Astrocyte of the spinal cord (primary cell): ENCODE results near the gene CATSPERD.

Experiments
- DNase-seq: peaks from one replicate; pipeline ENCODE4 v3.0.0; 2011; ENCODE audit warnings: low read depth, low spot score
- H3K4me3 ChIP-seq: 2 replicates; pipeline ENCODE4 v1.5.1; 2011; ENCODE audit warnings: low read depth, mild to moderate bottlenecking, low read length, moderate library complexity
- in situ Hi-C: cut with HindIII; loops from 2 replicates; pipeline ENCODE4 v1.10.0; 2017; ENCODE audit warnings: low sequenced_read_pairs
- TF ChIP-seq, protein P1 (sequence below): IDR thresholded peaks from 2 replicates; pipeline ENCODE4 v1.5.1; 2012; ENCODE audit warnings: low read depth, mild to moderate bottlenecking, low read length, inconsistent platforms

Gene CATSPERD

DNA sequence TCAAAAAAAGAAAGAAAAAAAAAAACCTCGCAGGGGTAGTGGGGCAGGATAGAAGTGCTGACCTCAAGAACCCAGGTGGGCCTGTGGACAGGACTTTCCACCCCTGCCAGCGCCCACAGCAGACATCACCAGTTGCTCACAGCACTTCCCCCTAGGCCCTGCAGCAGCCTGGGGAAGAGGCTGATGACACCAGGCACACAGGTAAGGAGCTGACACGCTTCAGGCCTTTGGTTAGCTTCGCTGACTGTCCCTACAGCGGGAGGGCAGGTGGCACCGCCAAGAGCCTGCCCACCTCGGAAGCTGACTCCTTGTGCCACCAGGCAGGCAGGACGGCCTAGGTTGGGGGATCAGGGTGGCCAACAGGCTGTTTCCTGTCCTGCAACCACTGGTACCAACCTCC is 9.4 kb upstream of the CATSPERD start:
- DNase-seq: no peak
- in situ Hi-C loops: no loop called here
- H3K4me3 ChIP-seq: no peak overlapping the region
- TF ChIP-seq, protein P1, sequence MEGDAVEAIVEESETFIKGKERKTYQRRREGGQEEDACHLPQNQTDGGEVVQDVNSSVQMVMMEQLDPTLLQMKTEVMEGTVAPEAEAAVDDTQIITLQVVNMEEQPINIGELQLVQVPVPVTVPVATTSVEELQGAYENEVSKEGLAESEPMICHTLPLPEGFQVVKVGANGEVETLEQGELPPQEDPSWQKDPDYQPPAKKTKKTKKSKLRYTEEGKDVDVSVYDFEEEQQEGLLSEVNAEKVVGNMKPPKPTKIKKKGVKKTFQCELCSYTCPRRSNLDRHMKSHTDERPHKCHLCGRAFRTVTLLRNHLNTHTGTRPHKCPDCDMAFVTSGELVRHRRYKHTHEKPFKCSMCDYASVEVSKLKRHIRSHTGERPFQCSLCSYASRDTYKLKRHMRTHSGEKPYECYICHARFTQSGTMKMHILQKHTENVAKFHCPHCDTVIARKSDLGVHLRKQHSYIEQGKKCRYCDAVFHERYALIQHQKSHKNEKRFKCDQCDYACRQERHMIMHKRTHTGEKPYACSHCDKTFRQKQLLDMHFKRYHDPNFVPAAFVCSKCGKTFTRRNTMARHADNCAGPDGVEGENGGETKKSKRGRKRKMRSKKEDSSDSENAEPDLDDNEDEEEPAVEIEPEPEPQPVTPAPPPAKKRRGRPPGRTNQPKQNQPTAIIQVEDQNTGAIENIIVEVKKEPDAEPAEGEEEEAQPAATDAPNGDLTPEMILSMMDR: no peak

DNA sequence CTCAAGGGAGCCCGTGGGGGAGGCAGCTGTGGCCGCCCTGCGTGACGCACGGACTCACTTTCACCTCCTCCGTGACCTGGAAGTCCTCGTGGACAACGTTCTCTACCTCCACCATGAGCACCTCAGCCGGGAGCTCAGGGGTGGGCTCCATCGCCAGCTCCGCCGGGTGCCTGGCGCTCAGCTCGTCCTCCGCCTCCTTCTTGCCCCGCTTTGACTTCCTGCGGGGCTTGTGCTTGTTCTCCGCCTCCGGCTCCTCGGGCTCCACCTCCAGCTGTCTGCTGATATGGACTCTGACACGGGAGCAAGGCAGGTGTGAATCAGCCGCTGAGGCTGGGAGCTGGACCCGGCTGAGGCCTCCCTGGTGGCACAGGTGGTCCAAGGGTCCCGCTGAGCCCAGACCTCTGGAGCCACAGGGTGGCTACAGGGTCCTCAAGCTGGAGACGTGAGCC is 8.7 kb upstream of the CATSPERD start:
- TF ChIP-seq, protein P1: no peak
- no peak for DNase-seq
- in situ Hi-C loops: no loop called here
- no peak overlapping the region for H3K4me3 ChIP-seq

DNA sequence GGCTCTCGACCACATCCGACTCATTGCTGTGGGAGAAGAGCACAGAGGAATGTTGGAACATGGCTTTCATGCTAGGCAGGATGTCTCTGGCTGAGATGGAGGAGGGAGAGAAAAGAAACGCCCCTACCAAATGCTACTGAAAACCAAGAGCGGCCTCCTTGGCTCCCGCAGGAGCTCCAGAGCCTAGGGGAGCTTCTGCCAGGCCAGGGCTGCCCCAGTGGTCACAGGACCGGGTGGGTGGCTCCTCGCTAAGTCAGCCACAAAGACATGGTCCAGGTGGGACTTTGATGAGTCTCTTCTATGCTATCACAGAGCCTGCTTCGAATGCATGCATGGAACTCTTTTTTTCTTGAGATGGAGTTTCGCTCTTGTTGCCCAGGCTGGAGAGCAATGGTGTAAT is 7.2 kb upstream of the CATSPERD start:
- no peak for DNase-seq
- in situ Hi-C loops: no loop called here
- TF ChIP-seq, protein P1: no peak
- H3K4me3 ChIP-seq: no peak overlapping the region

DNA sequence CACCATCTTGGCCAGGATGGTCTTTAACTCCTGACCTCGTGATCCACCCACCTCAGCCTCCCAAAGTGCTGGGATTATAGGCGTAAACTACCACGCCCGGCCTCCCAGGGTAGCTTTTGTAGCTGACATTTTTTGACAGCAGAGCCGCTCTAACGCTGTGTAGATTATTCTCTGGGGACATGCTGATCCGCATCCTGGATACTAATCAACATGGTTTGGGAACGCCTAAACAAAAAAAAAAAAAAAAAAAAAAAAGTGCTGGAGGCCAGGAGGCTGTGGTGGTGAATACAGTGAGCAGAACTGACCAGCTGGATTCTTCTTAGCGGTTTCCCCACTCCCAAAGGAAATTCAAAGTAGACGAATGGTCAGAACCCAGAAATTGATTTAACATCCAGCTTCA is 5.6 kb upstream of the CATSPERD start:
- in situ Hi-C loops: no loop called here
- no peak overlapping the region for H3K4me3 ChIP-seq
- no peak for DNase-seq
- TF ChIP-seq, protein P1: no peak

DNA sequence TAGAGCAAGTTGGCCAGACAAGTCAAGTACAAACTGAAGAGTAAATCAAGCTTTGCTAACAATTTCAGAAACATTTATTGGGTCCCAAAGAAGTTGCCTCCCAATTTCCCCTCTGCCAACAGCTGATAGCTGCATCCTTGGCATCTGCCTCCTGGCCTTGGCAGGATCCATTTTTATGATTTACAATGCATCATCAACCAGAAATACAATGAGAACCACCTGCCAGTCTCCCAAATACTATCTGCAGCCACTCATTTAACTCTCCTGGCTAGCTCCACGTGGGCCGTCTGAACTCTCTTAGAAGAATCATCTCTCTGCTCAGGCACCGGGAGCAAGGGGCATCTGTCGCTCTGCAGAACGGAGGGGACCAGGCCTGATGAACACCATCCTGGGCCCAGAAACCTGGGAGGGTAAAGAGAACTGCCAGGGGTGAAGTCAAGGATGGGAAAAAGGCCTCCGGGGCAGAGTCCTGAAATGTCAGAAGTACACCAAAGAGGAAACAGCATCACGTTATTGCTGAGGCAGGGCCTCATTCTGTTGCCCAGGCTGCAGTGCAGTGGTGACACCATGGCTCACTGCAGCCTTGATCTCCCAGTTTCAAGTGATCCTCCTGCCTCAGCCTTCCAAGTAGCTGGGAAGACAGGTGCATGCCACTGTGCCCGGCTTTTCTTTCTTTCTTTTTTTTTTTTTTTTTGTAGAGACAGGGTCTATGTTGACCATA is 3.1 kb upstream of the CATSPERD start:
- H3K4me3 ChIP-seq: no peak overlapping the region
- TF ChIP-seq, protein P1: no peak
- no peak for DNase-seq
- in situ Hi-C loops: no loop called here

DNA sequence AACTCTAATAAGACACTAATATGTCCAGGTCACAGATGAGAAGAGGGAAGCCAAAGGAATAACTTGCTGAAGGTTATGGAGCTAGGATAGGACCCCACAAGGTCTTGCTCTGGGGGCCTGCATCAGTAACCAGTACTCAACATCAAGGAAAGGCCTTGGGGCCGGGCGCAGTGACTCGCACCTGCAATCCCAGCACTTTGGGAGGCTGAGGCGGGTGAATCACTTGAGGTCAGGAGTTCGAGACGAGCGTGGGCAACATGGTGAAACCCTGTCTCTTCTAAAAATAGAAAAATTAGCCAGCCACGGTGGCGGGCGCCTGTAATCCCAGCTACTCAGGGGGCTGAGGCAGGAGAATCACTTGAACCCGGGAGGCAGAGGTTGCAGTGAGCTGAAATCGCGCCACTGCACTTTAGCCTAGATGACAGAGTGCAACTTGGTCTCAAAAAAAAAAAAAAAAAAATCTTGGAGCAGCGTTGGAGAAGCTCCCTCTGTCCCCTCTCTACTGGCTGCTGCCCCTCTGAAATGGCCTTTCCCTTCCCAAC is 2.3 kb upstream of the CATSPERD start:
- in situ Hi-C loops: no loop called here
- H3K4me3 ChIP-seq: peak overlapping the region; percentile 98
- TF ChIP-seq, protein P1: no peak
- peak; percentile 27 for DNase-seq
